BE2C (cell line): Measurements from ENCODE around the gene CNOT1.

Experiments used
- DNase-seq: peaks from one replicate; pipeline ENCODE4 v3.0.0-alpha.2; 2020
- H3K27me3 ChIP-seq: fragments of 250-450 bp; sonication (Bioruptor Pico); 2 replicates; pipeline ENCODE4 v1.5.1; 2020; ENCODE audit warnings: mild to moderate bottlenecking
- H3K36me3 ChIP-seq: fragments of 250-450 bp; sonication (Bioruptor Pico); 2 replicates; pipeline ENCODE4 v1.5.1; 2020; ENCODE audit warnings: mild to moderate bottlenecking
- H3K4me1 ChIP-seq: fragments of 250-450 bp; sonication (Bioruptor Pico); 2 replicates; pipeline ENCODE4 v1.5.1; 2020
- H3K4me3 ChIP-seq: 2 replicates; pipeline ENCODE4 v1.5.1; 2011; ENCODE audit warnings: low read depth, low read length
- H3K9me3 ChIP-seq: fragments of 250-450 bp; sonication (Bioruptor Pico); 2 replicates; pipeline ENCODE4 v1.5.1; 2020
- TF ChIP-seq, protein P1 (sequence below): IDR thresholded peaks from 2 replicates; pipeline ENCODE4 v1.5.1; 2012; ENCODE audit warnings: mild to moderate bottlenecking, low read depth, low read length

CNOT1 gene

DNA sequence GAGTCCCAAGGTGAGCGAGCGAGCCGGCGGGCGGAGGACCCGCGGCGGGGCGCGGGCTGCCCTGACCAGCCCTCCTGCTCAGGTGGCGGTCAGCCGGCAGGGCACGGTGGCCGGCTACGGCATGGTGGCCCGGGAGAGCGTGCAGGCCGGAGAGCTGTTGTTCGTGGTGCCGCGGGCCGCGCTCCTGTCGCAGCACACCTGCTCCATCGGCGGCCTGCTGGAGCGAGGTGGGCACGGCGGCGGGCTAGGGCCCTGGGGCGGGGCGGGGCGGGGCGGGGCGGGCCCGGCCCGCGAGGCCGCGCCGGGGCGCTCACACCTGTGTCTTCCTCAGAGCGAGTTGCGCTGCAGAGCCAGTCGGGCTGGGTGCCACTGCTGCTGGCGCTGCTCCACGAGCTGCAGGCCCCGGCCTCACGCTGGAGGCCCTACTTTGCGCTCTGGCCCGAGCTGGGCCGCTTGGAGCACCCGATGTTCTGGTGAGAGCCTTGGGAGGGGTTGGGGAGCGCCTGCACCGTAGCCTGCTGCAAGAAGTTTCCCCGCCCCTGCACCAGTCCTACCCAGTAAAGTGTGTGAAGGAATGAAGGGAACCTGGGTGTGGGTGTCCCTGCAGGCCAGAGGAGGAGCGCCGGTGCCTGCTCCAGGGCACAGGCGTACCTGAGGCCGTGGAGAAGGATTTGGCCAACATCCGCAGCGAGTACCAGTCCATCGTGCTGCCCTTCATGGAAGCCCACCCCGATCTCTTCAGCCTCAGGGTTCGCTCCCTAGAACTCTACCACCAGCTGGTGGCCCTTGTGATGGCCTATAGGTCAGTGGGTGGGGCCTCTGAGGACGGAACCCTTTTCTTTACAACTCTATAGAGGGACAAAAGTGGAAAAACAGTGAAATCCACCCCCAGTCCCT lies 113.5 kb downstream of the CNOT1 start:
- Histone ChIP-seq H3K4me3 (peak overlapping the region; percentile 87), H3K4me1 (no peaks in the 10 kb centered on the region; the same call in 1 of the 2 replicates), H3K36me3 (peaks cover 49% of the 10 kb centered on the region), H3K27me3 (no peaks in the 10 kb centered on the region), H3K9me3 (no peaks in the 10 kb centered on the region)
- peak; percentile 36 for DNase-seq
- TF ChIP-seq, protein P1, sequence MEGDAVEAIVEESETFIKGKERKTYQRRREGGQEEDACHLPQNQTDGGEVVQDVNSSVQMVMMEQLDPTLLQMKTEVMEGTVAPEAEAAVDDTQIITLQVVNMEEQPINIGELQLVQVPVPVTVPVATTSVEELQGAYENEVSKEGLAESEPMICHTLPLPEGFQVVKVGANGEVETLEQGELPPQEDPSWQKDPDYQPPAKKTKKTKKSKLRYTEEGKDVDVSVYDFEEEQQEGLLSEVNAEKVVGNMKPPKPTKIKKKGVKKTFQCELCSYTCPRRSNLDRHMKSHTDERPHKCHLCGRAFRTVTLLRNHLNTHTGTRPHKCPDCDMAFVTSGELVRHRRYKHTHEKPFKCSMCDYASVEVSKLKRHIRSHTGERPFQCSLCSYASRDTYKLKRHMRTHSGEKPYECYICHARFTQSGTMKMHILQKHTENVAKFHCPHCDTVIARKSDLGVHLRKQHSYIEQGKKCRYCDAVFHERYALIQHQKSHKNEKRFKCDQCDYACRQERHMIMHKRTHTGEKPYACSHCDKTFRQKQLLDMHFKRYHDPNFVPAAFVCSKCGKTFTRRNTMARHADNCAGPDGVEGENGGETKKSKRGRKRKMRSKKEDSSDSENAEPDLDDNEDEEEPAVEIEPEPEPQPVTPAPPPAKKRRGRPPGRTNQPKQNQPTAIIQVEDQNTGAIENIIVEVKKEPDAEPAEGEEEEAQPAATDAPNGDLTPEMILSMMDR: no peak

DNA sequence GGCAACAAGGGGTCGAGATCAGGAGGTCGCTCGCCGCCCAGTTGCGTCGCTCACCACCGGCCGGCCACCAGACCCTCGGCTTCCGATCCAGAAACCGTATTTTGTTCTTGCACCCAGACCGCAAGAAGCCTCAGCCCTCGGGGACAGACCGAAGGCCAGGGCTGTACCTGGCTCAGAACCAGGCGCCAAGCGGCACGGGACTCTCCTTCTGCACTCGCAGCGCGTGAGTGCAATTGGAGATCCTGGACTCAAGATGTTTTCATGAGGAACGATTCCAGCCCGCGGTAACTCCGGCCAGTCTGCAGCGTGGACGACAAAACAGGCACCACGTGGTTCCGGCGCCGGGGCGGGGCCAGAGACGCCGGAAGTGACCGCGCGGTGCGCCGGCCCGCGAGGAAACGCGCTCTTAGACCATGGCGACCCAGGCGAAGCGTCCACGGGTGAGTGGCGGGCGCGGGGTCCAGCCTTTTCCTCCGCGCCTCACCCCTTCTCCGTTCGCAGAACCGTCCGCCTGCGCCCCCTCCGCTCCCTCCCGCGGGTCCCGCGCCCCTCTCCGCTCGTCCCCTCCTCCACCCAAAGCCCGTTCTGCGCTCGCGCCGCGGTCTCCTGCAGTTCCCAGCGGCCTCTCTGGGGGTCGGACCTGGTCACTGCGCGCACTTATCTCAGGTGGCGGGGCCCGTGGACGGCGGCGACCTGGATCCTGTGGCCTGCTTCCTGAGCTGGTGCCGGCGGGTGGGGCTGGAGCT lies 114.3 kb downstream of the CNOT1 start, which contains the start of gene SETD6:
TSS of gene SETD6 (plus strand) at position 393 of the 746 bp plus-strand sequence. CDS start at position 414, 21 bp downstream.
- H3K36me3 ChIP-seq: peaks cover 41% of the 10 kb centered on the region
- H3K9me3 ChIP-seq: no peaks in the 10 kb centered on the region
- H3K4me3 ChIP-seq: peak within 1 kb of the TSS; percentile 87
- peak; percentile 93 for DNase-seq
- no peaks in the 10 kb centered on the region for H3K27me3 ChIP-seq
- TF ChIP-seq, protein P1: 0 out of 2 replicates have a peak, but pooled peaks have one; percentile 6
- no peaks in the 10 kb centered on the region; the same call in 1 of the 2 replicates for H3K4me1 ChIP-seq

DNA sequence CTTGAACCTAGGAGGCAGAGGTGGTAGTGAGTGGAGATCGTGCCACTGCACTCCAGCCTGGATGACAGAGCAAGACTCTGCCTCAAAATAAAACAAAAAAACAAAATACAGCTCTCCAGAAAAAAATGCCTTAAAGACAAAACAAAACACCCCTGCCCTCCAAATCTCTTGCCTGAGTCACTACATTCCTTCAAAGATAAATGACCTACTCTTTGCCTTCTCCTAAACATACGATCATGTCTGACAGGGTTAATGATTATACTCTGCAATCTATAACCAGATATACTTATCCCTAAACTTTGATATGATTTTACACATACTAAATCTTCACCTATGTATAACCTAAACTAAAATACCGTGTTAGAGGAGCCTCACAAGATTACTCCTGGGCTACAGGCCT lies 115.8 kb downstream of the CNOT1 start:
- H3K9me3 ChIP-seq: no peaks in the 10 kb centered on the region
- peak overlapping the region; percentile 87 for H3K4me3 ChIP-seq
- TF ChIP-seq, protein P1: no peak
- H3K4me1 ChIP-seq: no peaks in the 10 kb centered on the region; the same call in 1 of the 2 replicates
- H3K27me3 ChIP-seq: no peaks in the 10 kb centered on the region
- peaks cover 33% of the 10 kb centered on the region for H3K36me3 ChIP-seq
- no peak for DNase-seq

GRCh38 chr16:58511933-58512815 lies 117.5 kb downstream of the CNOT1 start:
- Histone ChIP-seq H3K9me3 (no peaks in the 10 kb centered on the region), H3K4me3 (no peak overlapping the region), H3K36me3 (peaks cover 24% of the 10 kb centered on the region), H3K27me3 (no peaks in the 10 kb centered on the region), H3K4me1 (no peaks in the 10 kb centered on the region; the same call in 1 of the 2 replicates)
- peak; percentile 90 for DNase-seq
- TF ChIP-seq, protein P1: peak; percentile 87

- no peaks in the 10 kb centered on the region for H3K9me3 ChIP-seq
- no peaks in the 10 kb centered on the region for H3K4me1 ChIP-seq
- DNase-seq: no peak
- TF ChIP-seq, protein P1: no peak
- H3K27me3 ChIP-seq: no peaks in the 10 kb centered on the region
- H3K4me3 ChIP-seq: no peak overlapping the region
- H3K36me3 ChIP-seq: peaks cover 18% of the 10 kb centered on the region; the same call in 1 of the 2 replicates
Measured at GRCh38 chr16:58510776-58511628, 118.6 kb downstream of the CNOT1 start.
